ENCODE results near the gene ZEB1. TPM values are rescaled to one million over a fixed set of nuclear protein-coding genes. Genes with fewer than 3 reads are reported as not detected.
"Not testable (repeated sequence)": the region's sequence is repeated elsewhere in the genome, so short reads cannot be mapped to it uniquely, and the experiment has no call there.

The ZEB1 gene
- total RNA-seq, 2 donors from 2014 or later: 0.84 TPM

- Histone ChIP-seq H3K36me3 (ENCODE audit: control insufficient read depth, insufficient read depth, low read length) (no peaks in the 10 kb centered on the region), H3K9me3 (ENCODE audit: control insufficient read depth, low read length) (peaks cover 19% of the 10 kb centered on the region), H3K9ac (ENCODE audit: extremely low read depth, low read length, poor library complexity, severe bottlenecking) (no peak overlapping the region), H3K4me1 (ENCODE audit: control insufficient read depth, insufficient read depth, low read length) (no peaks in the 10 kb centered on the region), H3K4me3 (ENCODE audit: low read length) (no peak overlapping the region), H3K27me3 (ENCODE audit: control insufficient read depth, insufficient read depth, low read length, poor library complexity, severe bottlenecking) (no peaks in the 10 kb centered on the region), H3K27ac (ENCODE audit: low read depth, low read length) (no peak overlapping the region)
- DNase-seq: no peak
- TF ChIP-seq, protein P1, sequence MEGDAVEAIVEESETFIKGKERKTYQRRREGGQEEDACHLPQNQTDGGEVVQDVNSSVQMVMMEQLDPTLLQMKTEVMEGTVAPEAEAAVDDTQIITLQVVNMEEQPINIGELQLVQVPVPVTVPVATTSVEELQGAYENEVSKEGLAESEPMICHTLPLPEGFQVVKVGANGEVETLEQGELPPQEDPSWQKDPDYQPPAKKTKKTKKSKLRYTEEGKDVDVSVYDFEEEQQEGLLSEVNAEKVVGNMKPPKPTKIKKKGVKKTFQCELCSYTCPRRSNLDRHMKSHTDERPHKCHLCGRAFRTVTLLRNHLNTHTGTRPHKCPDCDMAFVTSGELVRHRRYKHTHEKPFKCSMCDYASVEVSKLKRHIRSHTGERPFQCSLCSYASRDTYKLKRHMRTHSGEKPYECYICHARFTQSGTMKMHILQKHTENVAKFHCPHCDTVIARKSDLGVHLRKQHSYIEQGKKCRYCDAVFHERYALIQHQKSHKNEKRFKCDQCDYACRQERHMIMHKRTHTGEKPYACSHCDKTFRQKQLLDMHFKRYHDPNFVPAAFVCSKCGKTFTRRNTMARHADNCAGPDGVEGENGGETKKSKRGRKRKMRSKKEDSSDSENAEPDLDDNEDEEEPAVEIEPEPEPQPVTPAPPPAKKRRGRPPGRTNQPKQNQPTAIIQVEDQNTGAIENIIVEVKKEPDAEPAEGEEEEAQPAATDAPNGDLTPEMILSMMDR (conservative IDR thresholded peaks at IDR 0.05): no peak
- 96 to 97% methylated on average over 39 to 44 of the region's 44 CpGs for WGBS, 2 experiments (ENCODE audit: insufficient coverage in 1 of 2, insufficient read length in 1 of 2)
- Mint-ChIP-seq H3K27me3 (ENCODE audit: insufficient read depth) (no peaks in the 10 kb centered on the region), H3K4me3 (no peak overlapping the region), H3K36me3 (ENCODE audit: low read depth) (peaks cover 4% of the 10 kb centered on the region), H3K9me3 (peaks cover 31% of the 10 kb centered on the region), H3K27ac (no peak overlapping the region), H3K4me1 (no peaks in the 10 kb centered on the region)
Measured at GRCh38 chr10:31362023-31362641, 43.1 kb downstream of the ZEB1 start.

DNA sequence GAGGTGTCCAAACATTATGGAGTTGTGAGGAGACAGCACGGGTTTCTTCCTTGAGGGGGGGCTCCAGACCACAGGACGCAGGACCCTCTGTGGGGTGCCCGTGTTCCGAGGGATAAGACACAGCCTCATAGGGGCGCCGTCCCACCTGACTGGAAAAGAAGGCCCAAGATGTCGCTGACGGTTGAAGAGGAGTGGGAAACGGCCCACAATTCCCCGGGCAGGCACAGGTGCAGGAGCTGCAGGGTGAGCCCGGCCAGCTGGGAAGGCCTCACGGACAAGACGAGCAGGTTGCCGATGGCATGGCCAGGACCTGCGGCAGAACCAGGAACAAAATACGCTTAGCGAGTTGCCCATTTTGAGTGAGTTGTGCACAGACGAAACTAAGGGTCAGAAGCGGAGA lies 44.7 kb downstream of the ZEB1 start:
- not testable (repeated sequence) for H3K36me3 ChIP-seq (ENCODE audit: control insufficient read depth, insufficient read depth, low read length); H3K27ac Mint-ChIP-seq
- 95 to 99% methylated on average over 10 to 19 of the region's 19 CpGs for WGBS, 2 experiments (ENCODE audit: insufficient coverage in 1 of 2, insufficient read length in 1 of 2)

DNA sequence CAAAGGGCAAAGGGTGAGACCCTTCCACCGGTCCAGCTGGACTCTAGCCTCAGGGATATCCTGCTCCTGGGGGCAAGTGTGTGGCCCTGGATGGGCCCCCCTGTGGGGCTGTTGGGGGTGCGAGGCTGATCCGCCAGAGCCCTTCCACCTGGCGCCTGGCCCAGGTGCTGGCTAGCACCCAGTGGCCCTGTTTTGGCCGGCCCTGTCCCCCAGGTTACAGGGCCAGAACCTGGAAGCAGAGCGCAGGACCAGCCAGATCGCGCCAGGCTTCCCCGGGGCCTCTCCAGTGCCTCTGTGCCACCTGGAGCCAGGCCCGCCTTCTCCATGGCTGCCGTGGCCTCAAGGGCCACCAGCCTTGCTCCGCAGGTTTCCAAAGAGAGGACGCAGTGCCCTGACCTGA lies 45.2 kb downstream of the ZEB1 start:
- peaks cover 19% of the 10 kb centered on the region for H3K9me3 ChIP-seq (ENCODE audit: control insufficient read depth, low read length)
- not testable (repeated sequence) for H3K4me3 ChIP-seq (ENCODE audit: low read length); H3K27ac Mint-ChIP-seq; H3K9ac ChIP-seq (ENCODE audit: extremely low read depth, low read length, poor library complexity, severe bottlenecking); DNase-seq; H3K36me3 ChIP-seq (ENCODE audit: control insufficient read depth, insufficient read depth, low read length); H3K4me1 Mint-ChIP-seq; H3K36me3 Mint-ChIP-seq (ENCODE audit: low read depth); H3K4me3 Mint-ChIP-seq; H3K27me3 ChIP-seq (ENCODE audit: control insufficient read depth, insufficient read depth, low read length, poor library complexity, severe bottlenecking); H3K27ac ChIP-seq (ENCODE audit: low read depth, low read length); H3K4me1 ChIP-seq (ENCODE audit: control insufficient read depth, insufficient read depth, low read length); H3K27me3 Mint-ChIP-seq (ENCODE audit: insufficient read depth)
- H3K9me3 Mint-ChIP-seq: peaks cover 31% of the 10 kb centered on the region
- 95 to 100% methylated on average over 3 to 11 of the region's 13 CpGs for WGBS, 2 experiments (ENCODE audit: insufficient coverage in 1 of 2, insufficient read length in 1 of 2)

More for the DNA sequence above, 44.7 kb downstream of the ZEB1 start:
- not testable (repeated sequence) for H3K4me1 Mint-ChIP-seq; H3K4me3 Mint-ChIP-seq; H3K4me3 ChIP-seq (ENCODE audit: low read length); H3K27ac ChIP-seq (ENCODE audit: low read depth, low read length); H3K27me3 Mint-ChIP-seq (ENCODE audit: insufficient read depth); DNase-seq; H3K27me3 ChIP-seq (ENCODE audit: control insufficient read depth, insufficient read depth, low read length, poor library complexity, severe bottlenecking); H3K4me1 ChIP-seq (ENCODE audit: control insufficient read depth, insufficient read depth, low read length); H3K9ac ChIP-seq (ENCODE audit: extremely low read depth, low read length, poor library complexity, severe bottlenecking); H3K36me3 Mint-ChIP-seq (ENCODE audit: low read depth)
- peaks cover 31% of the 10 kb centered on the region for H3K9me3 Mint-ChIP-seq
- H3K9me3 ChIP-seq (ENCODE audit: control insufficient read depth, low read length): peaks cover 19% of the 10 kb centered on the region

GRCh38 chr10:31366703-31367102 lies 47.7 kb downstream of the ZEB1 start:
- H3K27ac ChIP-seq (ENCODE audit: low read depth, low read length): no peak overlapping the region
- no peak for DNase-seq
- TF ChIP-seq, protein P1 (conservative IDR thresholded peaks at IDR 0.05): no peak
- H3K9me3 Mint-ChIP-seq: peaks cover 15% of the 10 kb centered on the region
- H3K9me3 ChIP-seq (ENCODE audit: control insufficient read depth, low read length): peaks cover 3% of the 10 kb centered on the region
- 88 to 100% methylated on average over 2 to 4 of the region's 4 CpGs for WGBS, 2 experiments (ENCODE audit: insufficient coverage in 1 of 2, insufficient read length in 1 of 2)
- H3K27ac Mint-ChIP-seq: no peak overlapping the region
- peaks cover 4% of the 10 kb centered on the region for H3K36me3 Mint-ChIP-seq (ENCODE audit: low read depth)
- H3K4me1 ChIP-seq (ENCODE audit: control insufficient read depth, insufficient read depth, low read length): no peaks in the 10 kb centered on the region
- H3K27me3 Mint-ChIP-seq (ENCODE audit: insufficient read depth): no peaks in the 10 kb centered on the region
- H3K36me3 ChIP-seq (ENCODE audit: control insufficient read depth, insufficient read depth, low read length): no peaks in the 10 kb centered on the region
- no peaks in the 10 kb centered on the region for H3K27me3 ChIP-seq (ENCODE audit: control insufficient read depth, insufficient read depth, low read length, poor library complexity, severe bottlenecking)
- no peaks in the 10 kb centered on the region for H3K4me1 Mint-ChIP-seq
- H3K4me3 Mint-ChIP-seq: no peak overlapping the region
- no peak overlapping the region for H3K4me3 ChIP-seq (ENCODE audit: low read length)
- no peak overlapping the region for H3K9ac ChIP-seq (ENCODE audit: extremely low read depth, low read length, poor library complexity, severe bottlenecking)

Data from endodermal cell (in vitro differentiated cells).